HG02938 (cell line): ENCODE data around the gene HAO2.

Source experiments
- ATAC-seq: cut with Tn5 transposase; IDR thresholded peaks from one replicate; pipeline ENCODE4 v1.9.1; 2021; ENCODE audit warnings: mild to moderate bottlenecking, moderate library complexity; ENCODE audit not compliant: unreplicated experiment

HAO2 gene

GRCh38 chr1:119430486-119430885 lies 61.9 kb downstream of the HAO2 start:
- no peak for ATAC-seq

GRCh38 chr1:119431836-119432235 lies 63.3 kb downstream of the HAO2 start:
- no peak for ATAC-seq

GRCh38 chr1:119435052-119435451 lies 66.5 kb downstream of the HAO2 start:
- ATAC-seq: no peak

DNA sequence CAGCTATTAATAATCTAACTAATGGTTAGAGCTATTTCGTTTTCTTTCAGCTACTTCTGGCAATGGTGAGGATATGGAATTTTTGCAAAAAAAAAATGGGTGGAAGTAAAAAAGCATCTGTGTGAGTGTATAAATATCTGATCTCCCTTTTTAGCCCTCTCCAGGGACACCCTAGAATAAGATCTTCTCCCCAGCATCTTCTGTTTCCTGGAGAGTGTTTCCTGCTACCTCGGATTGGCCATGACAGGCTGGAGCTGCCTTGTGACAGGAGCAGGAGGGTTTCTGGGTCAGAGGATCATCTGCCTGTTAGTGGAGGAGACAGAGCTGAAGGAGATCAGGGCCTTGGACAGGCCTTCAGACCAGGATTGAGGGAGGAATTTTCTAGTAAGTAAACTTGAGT lies 70.2 kb downstream of the HAO2 start:
- no peak for ATAC-seq

GRCh38 chr1:119440721-119441307 lies 72.2 kb downstream of the HAO2 start:
- ATAC-seq: no peak

- ATAC-seq: no peak
These were observed 74.2 kb downstream of the HAO2 start for GRCh38 chr1:119442756-119443155.
